ENCODE measurements around the gene PKIG.

DNA sequence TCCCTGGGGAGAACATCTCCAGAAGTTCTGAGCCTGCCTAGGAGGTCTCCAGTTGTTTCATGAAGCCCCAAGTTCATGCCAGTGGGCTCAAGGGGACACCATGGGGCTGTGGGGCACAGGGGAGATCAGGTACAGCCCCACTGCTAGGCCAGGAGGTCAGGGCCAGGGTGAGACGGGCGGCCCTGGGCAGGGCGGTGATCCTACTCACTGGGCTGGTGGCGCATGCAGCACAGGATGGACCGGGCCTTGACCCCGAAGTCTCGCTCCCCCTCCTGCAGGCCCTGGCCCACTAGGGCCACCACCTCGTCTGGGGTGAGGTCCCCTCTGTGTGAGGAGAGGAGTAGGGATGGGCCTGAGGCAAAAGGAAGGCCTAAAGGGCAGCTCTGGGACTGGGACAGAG lies 43.0 kb downstream of the PKIG start:
- TF ChIP-seq EZH2 (IDR thresholded peaks at IDR 0.05; ENCODE audit: borderline replicate concordance, low read depth, low read length, poor library complexity, severe bottlenecking) (no peak), CTCF (conservative IDR thresholded peaks at IDR 0.05; ENCODE audit: low read depth, low read length) (no peak)

All from A673 (cell line).